Measurements from ENCODE around the gene SCUBE1.

SCUBE1 gene

DNA sequence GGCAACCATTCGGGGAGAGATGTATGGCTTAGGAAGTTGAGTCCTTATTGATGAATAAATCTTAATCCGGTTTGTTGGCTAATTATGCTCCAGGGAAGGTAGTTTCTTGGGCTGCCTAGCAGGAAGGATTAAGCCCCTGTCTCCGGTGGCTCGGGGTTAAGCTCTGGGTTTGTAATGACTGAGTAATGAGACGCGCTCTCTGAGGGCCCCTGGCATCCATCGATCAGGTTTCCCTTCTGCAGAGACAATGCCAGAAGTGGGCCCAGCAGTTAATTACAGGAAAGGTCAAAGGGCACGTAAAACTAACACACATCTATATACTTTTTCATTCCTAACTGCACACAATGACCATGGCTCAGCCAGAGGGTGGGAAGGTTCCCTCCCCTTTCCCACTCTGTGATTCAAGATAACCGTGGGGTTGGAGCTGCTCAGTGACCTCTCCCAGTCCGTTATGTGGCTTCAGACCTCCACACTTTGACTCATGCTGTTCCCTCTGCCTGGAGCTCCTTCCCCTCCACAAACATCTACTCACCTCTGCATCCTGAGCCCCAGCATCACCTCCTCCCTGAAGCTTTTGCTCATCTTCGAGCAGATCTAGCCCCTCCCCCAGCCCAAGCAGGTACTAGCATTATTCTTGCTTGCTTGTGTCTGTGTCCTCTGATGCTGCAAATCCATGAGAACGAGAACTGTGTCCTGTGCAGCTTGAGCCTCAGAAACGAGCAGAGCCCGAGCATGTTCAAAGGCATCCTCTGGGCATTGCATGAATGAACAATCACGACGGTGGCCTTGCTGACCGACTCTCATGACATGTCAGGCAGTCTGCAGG is 16.6 kb downstream of the SCUBE1 start:
- DNase-seq (ENCODE audit: low read depth), result no peak

DNA sequence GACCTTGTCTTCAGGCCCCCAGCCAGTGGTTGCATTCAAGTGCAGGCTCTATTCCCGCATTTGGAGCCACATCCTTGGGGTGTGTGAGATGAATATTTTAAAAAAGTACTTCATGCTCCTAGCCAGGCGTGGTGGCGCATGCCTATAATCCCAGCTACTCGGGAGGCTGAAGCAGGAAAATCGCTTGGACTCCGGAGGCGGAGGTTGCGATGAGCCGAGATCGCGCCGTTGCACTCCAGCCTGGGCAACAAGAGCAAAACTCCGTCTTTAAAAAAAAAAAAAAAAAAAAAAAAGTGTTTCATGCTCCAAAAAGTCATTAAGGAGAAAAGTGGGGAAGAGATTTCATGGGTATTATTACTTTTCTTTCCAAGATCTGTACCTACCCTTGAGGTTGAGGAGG is 18.0 kb downstream of the SCUBE1 start:
- DNase-seq (ENCODE audit: low read depth), result no peak

DNA sequence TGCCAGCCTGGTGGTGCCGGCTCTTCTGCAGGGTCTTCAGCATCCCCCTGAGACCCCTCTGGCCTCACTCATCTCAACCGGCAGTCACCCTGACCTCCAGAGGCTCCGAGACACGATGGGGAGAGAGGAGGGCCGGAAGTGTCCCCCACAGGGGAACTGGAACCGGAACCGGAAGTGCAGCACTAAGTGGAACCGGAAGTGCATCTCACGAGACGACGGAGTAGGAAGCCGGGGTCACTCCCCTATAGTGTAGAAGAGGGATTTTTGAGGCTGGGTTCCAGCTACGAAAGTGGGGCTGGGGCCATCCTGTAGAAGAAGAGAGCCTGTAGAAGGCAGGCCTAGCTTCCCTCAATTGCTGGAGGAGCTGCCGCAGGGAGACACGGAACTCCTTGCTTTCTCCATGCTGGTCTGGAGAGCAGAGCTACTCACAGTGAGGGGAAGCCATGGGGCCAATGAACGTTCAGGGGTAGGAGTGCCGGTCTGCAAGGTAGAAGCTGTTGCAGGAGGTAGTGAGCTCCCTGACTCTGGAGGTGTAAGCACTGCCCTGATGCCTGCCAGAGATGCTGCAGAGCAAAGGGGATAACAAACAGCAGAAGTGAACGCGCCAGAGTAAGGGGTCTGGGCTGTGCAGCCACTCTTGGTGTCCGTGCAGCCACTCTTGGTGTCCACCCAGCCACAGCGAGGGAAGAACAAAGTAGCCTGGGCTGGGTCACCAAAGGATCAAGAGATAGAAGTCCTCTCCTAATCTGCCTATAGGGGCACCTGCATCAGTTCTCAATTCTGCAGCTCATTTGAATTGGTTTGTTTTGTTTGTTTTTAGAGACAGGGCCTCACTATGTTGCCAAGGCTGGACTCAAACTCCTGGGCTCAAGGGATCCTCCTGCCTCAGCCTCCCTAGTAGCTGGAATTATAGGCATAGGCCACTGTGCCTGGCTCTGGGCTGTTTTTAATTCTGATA is 21.9 kb downstream of the SCUBE1 start:
- DNase-seq (ENCODE audit: low read depth), result no peak

DNA sequence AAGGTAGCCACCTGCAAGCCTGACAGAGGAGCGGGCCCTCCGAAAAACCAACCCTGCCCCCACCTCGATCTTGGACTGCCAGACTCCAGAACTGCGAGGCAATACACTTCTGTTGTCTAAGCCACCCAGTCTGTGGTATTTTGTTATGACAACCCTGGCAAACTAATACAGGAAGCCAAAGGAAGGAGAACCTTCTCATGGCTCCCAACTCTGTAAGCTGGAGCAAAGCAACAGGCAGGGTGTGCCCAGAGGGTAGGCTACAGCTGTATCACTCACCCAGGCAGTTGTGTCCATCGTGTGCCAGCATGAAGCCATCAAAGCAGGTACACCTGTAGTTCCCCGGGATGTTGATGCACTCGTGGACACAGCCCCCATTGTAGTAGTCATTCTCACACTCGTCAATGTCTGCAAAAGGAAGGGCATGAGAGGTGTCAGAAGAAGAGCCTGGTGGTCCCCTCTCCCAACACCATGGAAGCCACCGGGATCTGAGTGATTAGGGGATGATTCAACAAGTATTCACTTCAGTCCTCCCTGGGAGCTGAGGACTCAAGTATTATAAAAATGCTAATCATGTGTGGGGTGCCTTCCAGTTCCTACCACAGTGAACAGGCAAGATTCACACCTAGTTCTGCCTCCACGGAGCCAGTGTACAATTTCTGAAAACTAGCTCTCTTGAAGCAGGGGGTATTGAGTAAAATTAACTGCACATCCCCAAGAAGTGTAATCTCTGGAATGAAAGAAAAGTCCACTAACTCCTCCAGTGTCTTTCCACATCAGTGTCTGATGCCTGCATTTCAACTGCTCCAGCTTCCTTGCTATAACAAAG is 23.3 kb downstream of the SCUBE1 start:
- no peak for DNase-seq (ENCODE audit: low read depth)

DNA sequence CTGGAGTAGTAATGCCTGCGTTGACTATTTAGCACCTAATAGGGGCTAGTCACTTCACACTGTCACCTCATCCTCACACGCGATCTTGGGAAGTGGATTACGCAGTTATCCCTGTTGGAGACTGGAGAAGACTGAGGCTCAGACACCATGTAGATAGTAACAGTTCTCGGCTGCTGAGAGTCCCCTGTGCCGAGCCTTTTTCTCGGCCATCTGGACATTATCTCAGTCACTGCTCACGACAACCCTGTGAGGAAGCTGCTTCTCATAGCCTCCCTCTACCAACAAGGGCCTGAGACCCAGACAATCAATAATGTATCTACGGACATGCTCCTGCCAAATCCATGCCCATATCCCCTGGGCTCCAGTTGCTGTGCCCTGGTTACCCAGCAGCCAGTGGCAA is 25.9 kb downstream of the SCUBE1 start:
- DNase-seq (ENCODE audit: low read depth), result no peak

DNA sequence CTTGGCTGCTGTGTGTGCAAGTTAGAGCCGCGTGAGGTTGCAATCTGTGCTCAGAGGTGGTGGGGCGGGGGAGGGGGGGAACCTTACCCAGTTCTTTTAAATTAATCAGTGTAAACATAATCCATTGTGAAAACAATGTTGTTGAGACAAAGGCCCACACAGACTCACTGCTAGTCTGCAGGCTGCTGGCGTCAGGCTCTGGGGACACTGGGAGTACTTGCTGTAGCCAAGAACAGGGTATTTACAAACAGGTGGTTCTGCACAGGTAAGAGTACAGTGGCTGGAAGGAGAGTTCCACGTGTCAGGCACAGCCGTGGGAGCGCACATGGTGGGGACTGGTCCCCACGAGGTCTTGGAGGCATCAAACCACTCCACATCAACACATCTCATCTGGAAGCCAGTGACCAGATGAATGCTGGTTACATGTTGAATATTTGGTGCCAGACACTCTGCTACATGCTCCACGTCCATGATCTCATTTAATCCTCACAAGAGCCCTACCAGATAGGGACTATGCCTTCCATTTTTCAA is 27.4 kb downstream of the SCUBE1 start:
- no peak for DNase-seq (ENCODE audit: low read depth)

DNA sequence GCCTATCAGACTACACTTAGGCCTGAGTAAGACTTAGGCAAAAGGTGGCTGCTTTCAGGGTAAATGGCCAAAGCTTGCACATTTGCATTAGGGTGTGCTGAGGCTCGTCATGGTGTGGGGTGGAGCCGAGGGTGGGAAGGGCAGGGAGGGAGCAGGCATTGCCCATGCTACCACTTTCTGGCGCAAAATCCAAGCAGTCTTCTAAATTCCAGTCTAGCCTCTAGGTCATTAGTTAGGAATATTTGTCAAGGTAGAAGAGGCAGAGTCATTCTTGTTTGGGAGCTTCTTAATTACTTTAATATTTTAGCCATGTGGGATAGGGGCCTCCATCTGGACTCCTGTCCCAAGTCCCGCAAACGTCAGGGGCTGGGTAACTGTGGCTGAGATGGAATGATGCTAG is 28.6 kb downstream of the SCUBE1 start:
- DNase-seq (ENCODE audit: low read depth), result no peak

DNA sequence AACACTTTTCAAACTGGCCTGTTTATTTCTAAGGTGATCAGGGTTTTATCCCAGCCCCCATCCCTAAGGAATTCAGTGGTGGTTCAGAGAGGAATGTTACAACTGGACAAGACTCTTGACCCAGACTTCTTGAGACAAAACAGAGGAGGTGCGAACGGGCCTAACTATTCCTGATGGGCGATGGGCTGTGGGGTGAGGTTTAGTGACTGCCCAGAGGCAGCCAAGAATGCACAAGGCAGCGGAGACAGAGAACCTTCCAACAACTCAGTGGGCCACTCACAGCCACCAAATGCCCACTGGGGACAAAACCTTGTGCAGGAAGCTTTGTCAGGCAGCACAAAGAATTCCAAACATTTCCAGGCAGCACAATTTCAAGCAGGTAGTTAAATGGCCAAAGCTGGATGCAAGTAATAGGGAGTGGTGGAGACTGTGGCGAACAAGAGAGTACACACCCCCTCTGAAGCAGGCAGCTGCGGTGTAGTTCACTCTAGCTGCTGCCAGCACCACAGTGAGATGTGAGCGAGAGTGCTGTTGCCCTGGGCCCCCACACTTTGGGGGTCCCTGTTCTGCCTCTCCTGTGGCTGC is 29.2 kb downstream of the SCUBE1 start:
- no peak for DNase-seq (ENCODE audit: low read depth)

DNA sequence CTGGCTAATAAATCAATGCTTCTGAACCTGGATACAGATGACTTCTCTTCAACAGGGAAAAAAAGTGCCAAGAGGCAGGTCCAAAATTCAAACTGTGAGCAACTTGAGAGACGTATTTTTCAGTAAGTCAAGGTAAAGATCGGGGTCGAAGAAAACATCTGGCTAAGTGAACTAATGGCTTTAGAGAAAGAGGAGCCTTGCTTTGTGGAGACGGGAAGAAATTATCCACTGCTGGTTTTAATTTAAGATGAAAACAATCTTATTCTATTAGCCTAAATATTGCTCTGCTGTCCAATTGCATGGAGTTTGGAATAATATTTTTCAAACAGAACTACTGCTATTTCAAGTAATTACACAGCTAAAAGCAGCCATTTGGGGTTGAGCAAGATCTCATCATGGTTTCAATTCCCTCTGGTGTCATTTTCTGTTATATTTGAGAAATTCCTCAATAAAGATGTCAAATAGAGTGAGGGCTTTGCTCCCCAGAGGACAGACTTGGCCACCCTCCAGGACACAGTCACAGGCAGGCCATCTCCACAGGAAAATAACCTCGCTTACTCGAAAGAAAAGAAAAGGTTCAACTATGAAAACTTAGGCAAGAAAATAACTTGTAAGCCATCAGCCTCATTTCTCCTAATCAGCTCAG is 29.8 kb downstream of the SCUBE1 start:
- DNase-seq (ENCODE audit: low read depth), result no peak

DNA sequence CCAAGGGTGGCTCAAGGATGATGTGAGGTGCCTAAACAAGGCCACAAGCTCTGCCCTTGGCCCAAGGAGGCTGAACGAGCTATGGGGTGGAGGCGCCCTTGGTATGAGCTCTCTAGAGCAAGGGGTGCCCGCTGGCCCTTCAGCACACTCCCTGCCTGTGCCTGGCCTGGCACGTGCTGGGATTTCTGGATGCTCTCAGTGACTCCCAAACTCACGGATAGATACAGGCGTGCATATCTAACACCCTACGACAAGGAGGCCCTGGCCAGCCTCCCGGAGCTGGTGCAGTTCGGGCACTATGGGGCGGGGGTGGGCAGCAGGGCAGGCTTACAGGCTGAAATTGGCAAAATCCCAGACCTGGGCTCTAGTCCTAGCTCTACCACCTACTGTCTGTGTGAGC is 30.6 kb downstream of the SCUBE1 start:
- no peak for DNase-seq (ENCODE audit: low read depth)

DNA sequence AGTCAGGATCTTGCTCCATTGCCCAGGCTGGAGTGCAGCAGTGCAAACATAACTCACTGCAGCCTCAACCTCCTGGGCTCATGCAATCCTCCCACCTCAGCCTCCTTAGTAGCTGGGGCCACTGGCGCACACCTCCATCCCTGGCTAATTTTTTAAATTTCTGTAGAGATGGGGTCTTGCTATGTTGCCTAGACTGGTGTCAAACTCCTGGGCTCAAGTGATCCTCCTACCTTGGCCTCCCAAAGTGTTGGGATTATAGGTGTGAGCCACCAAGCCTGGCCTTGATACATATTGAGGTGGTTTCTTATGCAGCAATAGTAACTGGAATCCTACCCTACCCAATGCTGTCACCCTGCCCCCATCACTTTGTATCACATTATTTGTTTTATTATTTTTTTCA is 32.4 kb downstream of the SCUBE1 start:
- DNase-seq (ENCODE audit: low read depth), result no peak

DNA sequence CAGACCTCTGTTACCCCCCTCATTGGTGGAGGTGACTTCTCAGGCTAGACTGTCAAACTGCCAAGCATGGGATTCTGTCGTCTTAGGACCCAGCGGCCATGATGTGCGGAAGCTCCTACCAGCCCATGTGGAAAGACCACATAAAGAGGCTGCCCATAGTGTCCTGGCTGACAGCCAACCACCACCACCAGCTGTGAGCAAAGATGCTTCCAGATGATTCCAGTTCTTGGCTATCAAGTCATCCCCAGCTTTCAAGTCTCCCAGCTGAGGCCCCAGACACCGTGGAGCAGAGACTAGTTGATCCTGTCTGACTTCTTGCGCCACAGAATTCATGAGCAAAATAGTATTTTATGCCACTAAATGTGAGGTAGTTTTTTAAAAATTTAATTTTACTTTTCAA is 32.9 kb downstream of the SCUBE1 start:
- DNase-seq (ENCODE audit: low read depth), result no peak

DNA sequence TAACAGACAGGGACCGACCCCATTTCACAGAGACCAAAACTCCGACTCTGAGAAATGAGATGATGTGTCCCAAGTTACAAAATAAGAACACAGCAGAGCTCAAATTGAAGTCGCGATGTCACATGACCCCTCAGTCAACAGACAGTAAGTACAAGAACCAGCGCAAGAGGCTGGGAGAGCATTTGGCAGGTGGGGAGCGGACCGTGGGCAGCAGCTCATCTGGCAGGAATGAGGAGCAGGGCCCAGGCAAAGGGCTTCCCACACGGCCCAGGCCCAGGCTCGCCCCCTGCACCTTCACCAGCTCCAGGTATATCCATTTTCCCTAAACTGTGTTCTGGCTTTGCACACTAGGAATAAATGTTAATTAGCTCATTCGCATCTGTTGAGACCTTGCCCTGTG is 34.3 kb downstream of the SCUBE1 start:
- no peak for DNase-seq (ENCODE audit: low read depth)

DNA sequence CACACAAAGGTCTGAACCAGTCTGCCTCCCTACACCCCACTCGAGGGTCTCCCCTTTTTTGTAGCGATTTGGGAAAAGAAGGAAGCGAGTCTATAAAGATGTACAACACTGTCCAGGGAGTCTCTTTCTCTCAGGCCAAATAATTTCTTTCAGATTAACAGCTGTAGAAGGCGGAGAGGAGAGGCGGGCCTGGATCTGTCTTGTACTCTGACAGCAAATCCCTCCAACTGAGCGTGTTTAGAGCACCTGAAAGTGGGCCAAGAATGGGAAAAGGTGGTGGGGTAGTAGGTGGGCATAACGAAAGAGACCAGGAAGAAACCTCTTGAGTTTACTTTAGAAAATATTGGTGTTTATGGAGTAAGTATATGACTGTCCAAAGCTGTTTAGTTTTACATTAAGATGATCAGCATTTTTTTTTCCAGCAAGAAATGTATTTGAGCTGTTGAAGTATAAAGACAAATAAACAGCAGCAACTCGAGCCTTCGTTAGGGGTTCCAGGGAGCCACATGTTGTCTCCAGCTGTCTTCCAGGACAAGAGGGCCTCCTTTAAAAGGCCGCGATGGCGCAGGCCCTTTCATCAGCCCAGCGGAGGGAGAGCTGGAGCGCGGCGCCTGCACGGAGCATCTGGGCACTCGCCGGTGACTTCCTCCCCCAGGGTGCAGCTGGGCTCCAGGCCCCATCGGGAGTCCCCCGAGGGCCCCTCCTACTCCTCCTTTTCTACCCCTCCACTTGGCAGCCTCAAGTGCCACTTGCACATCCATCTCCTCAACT is 34.9 kb downstream of the SCUBE1 start:
- DNase-seq (ENCODE audit: low read depth), result no peak

DNA sequence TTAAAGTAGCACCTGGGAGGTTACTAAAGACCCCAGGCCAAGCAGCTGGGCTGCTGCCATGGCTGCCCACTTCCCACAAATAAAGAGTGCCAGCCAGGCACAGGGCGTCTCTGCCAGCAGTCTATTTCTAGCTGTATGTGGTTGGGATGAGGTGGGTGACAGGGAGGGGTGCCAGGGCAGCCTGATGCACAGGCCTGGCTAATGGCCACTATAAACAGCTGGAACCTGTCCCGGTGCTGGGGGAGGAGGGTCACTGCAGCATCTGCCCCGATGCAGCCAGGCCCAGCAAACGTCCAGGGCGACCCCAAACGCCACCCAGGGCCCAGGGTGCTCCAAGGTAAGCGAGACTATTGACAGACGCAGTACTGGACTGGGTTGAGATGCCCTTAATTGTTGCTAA is 37.4 kb downstream of the SCUBE1 start:
- DNase-seq (ENCODE audit: low read depth), result no peak

DNA sequence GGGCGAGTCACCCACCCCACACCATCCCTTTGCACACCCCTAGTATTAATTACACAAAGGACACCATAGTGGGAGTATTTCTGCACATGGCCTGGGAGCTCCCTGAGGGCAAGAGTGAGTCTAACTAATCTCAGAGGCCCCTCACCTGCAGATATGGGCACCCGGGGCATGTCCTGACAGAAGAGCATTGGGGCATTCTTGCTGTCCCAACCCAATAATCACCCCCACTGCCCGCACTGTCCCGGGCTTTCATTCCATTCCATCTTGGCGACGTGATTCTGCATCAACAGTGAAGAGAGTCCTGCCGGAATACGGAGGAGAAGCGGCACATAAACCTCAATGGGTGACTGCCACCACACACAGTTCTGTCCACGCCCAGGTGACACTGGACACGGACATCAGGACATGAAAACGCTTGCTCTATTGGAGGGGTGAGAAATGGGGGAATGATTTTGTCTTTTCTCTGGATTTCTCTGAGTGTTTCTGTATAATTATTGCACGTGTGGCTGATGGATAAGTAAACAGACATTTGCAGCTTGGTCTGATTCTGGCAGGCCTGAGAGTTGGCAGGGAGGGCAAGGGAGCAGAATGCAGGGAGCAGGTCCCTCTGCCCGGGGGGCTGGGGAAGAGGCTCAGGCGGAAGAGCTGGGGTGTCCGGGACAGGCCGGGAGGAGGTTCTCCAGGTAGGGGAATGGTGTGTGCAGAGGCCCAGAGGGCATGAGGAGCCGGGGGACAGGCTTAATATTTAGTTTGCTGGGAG is 38.2 kb downstream of the SCUBE1 start:
- DNase-seq (ENCODE audit: low read depth), result no peak

DNA sequence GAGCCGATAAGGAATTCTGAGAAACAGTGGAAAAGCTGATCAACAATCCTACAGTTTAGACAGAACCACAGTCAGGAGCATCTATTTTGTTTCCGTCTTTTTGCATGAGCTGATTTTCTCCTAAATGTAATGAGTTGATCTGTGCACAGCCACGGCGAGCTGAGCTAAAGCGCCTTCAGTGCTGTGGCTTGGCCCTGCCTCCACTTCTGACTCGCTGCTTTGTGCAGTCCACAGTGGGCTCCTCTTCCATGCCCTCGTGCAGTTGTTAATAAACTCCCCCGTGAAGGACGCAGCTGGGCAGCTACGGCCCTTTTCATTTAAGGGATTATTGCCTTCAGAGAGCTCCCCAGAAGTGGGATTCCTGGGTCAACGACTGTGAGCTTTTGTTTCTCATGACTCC is 39.4 kb downstream of the SCUBE1 start:
- DNase-seq (ENCODE audit: low read depth), result no peak

DNA sequence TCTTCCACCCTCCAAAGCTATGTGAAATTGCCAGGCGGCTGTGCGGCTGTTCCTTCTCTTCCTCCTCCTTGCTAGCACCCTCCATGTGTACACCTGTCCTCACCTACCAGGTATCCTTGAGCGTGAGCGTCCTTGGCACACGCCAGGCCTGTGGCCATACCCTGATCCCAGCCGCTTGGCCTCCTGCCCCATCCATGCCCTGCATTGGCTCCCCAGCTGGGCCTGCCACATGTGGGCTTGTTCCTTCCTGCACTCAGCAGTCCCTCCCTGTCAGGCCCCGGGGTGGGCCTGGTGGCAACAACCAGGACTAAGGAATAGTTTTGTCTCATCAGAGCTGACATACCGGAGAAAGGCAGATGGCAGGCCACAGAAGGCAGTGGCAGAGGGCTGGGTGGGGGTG is 40.0 kb downstream of the SCUBE1 start:
- DNase-seq (ENCODE audit: low read depth), result no peak

DNA sequence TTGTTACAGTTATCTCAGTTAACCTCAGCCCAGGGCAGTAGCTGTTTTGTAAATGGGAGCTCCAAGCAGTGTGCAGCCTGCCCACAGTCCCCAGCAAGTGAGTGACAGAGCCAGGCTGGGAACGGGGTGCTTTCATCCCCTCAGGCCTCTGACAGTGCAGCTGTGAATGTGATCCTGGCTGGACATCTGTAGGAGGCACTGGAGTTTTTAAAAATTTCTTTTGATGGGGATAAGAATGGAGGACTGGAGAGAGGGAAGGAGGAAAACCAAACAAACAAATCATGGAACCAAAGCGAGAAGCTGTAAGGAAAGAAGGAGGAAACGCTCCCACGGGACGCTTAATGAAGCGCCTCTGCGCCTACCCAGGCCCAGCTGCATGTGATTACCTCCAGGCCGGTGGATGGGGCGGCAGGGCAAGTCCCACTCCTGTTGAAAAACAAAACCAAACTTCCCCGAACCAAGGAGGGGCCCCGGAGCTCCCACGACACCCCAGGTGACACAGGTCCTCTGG is 40.6 kb downstream of the SCUBE1 start:
- DNase-seq (ENCODE audit: low read depth), result no peak

Measured in fibroblast of the conjunctiva (primary cell).